ENCODE measurements around the gene A2M.

Gene A2M

GRCh38 chr12:9033265-9033887 is 82.3 kb downstream of the A2M start:
- no peak overlapping the region for H3K27ac ChIP-seq (ENCODE audit: low read length)
- H3K36me3 ChIP-seq (ENCODE audit: control insufficient read depth in 2 of 2, insufficient read depth in 2 of 2, low read length in 2 of 2): no peaks in the 10 kb centered on the region
- no peaks in the 10 kb centered on the region for H3K27me3 ChIP-seq (ENCODE audit: control insufficient read depth in 1 of 2, insufficient read depth in 2 of 2, low read length in 2 of 2)
- no peaks in the 10 kb centered on the region for H3K4me1 ChIP-seq (ENCODE audit: control insufficient read depth, insufficient read depth, low read length)
- no peak overlapping the region for H3K4me3 ChIP-seq (ENCODE audit: low read length in 2 of 2)
- H3K9ac ChIP-seq (ENCODE audit: low read length in 2 of 2): no peak overlapping the region
- no peaks in the 10 kb centered on the region for H3K9me3 ChIP-seq (ENCODE audit: control insufficient read depth in 2 of 2, low read length in 2 of 2)

GRCh38 chr12:9032202-9032964 is 83.3 kb downstream of the A2M start:
- H3K9me3 ChIP-seq (ENCODE audit: control insufficient read depth in 2 of 2, low read length in 2 of 2): no peaks in the 10 kb centered on the region
- H3K36me3 ChIP-seq (ENCODE audit: control insufficient read depth in 2 of 2, insufficient read depth in 2 of 2, low read length in 2 of 2): no peaks in the 10 kb centered on the region
- no peak overlapping the region for H3K27ac ChIP-seq (ENCODE audit: low read length)
- no peaks in the 10 kb centered on the region for H3K27me3 ChIP-seq (ENCODE audit: control insufficient read depth in 1 of 2, insufficient read depth in 2 of 2, low read length in 2 of 2)
- H3K4me3 ChIP-seq (ENCODE audit: low read length in 2 of 2): no peak overlapping the region
- no peak overlapping the region for H3K9ac ChIP-seq (ENCODE audit: low read length in 2 of 2)
- no peaks in the 10 kb centered on the region for H3K4me1 ChIP-seq (ENCODE audit: control insufficient read depth, insufficient read depth, low read length)

- Histone ChIP-seq H3K9ac (ENCODE audit: low read length in 2 of 2) (no peak overlapping the region), H3K9me3 (ENCODE audit: control insufficient read depth in 2 of 2, low read length in 2 of 2) (no peaks in the 10 kb centered on the region), H3K36me3 (ENCODE audit: control insufficient read depth in 2 of 2, insufficient read depth in 2 of 2, low read length in 2 of 2) (no peaks in the 10 kb centered on the region), H3K4me1 (ENCODE audit: control insufficient read depth, insufficient read depth, low read length) (no peaks in the 10 kb centered on the region), H3K4me3 (ENCODE audit: low read length in 2 of 2) (no peak overlapping the region), H3K27me3 (ENCODE audit: control insufficient read depth in 1 of 2, insufficient read depth in 2 of 2, low read length in 2 of 2) (no peaks in the 10 kb centered on the region), H3K27ac (ENCODE audit: low read length) (no peak overlapping the region)
These were observed 84.9 kb downstream of the A2M start for GRCh38 chr12:9030776-9031175.

- Histone ChIP-seq H3K36me3 (ENCODE audit: control insufficient read depth in 2 of 2, insufficient read depth in 2 of 2, low read length in 2 of 2) (no peaks in the 10 kb centered on the region), H3K9ac (ENCODE audit: low read length in 2 of 2) (no peak overlapping the region), H3K27me3 (ENCODE audit: control insufficient read depth in 1 of 2, insufficient read depth in 2 of 2, low read length in 2 of 2) (no peaks in the 10 kb centered on the region), H3K4me3 (ENCODE audit: low read length in 2 of 2) (no peak overlapping the region), H3K4me1 (ENCODE audit: control insufficient read depth, insufficient read depth, low read length) (no peaks in the 10 kb centered on the region), H3K27ac (ENCODE audit: low read length) (no peak overlapping the region), H3K9me3 (ENCODE audit: control insufficient read depth in 2 of 2, low read length in 2 of 2) (no peaks in the 10 kb centered on the region)
These were observed 88.3 kb downstream of the A2M start for GRCh38 chr12:9027161-9028059.

- Histone ChIP-seq H3K27me3 (ENCODE audit: control insufficient read depth in 1 of 2, insufficient read depth in 2 of 2, low read length in 2 of 2) (no peaks in the 10 kb centered on the region), H3K9me3 (ENCODE audit: control insufficient read depth in 2 of 2, low read length in 2 of 2) (no peaks in the 10 kb centered on the region), H3K27ac (ENCODE audit: low read length) (no peak overlapping the region), H3K9ac (ENCODE audit: low read length in 2 of 2) (no peak overlapping the region), H3K4me3 (ENCODE audit: low read length in 2 of 2) (no peak overlapping the region), H3K4me1 (ENCODE audit: control insufficient read depth, insufficient read depth, low read length) (no peaks in the 10 kb centered on the region), H3K36me3 (ENCODE audit: control insufficient read depth in 2 of 2, insufficient read depth in 2 of 2, low read length in 2 of 2) (no peaks in the 10 kb centered on the region)
These were observed 91.2 kb downstream of the A2M start for GRCh38 chr12:9024512-9024911.

- Histone ChIP-seq H3K27ac (ENCODE audit: low read length) (no peak overlapping the region), H3K27me3 (ENCODE audit: control insufficient read depth in 1 of 2, insufficient read depth in 2 of 2, low read length in 2 of 2) (no peaks in the 10 kb centered on the region), H3K9me3 (ENCODE audit: control insufficient read depth in 2 of 2, low read length in 2 of 2) (peaks cover 0 to 2% of the 10 kb centered on the region in 2 donors), H3K4me3 (ENCODE audit: low read length in 2 of 2) (no peak overlapping the region), H3K9ac (ENCODE audit: low read length in 2 of 2) (no peak overlapping the region), H3K4me1 (ENCODE audit: control insufficient read depth, insufficient read depth, low read length) (no peaks in the 10 kb centered on the region), H3K36me3 (ENCODE audit: control insufficient read depth in 2 of 2, insufficient read depth in 2 of 2, low read length in 2 of 2) (no peaks in the 10 kb centered on the region)
These were observed 93.1 kb downstream of the A2M start for GRCh38 chr12:9022592-9022991.

All from stomach smooth muscle (tissue), 2 donors.